Measurements from ENCODE around the gene DOP1B.
"Not testable (repeated sequence)": the region's sequence is repeated elsewhere in the genome, so short reads cannot be mapped to it uniquely, and the experiment has no call there.

DOP1B gene, protein sequence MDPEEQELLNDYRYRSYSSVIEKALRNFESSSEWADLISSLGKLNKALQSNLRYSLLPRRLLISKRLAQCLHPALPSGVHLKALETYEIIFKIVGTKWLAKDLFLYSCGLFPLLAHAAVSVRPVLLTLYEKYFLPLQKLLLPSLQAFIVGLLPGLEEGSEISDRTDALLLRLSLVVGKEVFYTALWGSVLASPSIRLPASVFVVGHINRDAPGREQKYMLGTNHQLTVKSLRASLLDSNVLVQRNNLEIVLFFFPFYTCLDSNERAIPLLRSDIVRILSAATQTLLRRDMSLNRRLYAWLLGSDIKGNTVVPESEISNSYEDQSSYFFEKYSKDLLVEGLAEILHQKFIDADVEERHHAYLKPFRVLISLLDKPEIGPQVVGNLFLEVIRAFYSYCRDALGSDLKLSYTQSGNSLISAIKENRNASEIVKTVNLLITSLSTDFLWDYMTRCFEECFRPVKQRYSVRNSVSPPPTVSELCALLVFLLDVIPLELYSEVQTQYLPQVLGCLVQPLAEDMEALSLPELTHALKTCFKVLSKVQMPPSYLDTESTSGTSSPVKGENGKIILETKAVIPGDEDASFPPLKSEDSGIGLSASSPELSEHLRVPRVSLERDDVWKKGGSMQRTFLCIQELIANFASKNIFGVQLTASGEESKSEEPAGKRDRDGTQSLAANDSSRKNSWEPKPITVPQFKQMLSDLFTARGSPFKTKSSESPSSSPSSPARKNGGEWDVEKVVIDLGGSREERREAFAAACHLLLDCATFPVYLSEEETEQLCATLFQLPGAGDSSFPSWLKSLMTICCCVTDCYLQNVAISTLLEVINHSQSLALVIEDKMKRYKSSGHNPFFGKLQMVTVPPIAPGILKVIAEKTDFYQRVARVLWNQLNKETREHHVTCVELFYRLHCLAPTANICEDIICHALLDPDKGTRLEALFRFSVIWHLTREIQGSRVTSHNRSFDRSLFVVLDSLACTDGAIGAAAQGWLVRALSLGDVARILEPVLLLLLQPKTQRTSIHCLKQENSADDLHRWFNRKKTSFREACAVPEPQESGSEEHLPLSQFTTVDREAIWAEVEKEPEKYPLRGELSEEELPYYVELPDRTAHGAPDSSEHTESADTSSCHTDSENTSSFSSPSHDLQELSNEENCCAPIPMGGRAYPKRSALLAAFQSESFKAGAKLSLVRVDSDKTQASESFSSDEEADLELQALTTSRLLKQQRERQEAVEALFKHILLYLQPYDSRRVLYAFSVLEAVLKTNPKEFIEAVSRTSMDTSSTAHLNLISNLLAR (N-terminal part only)

DNA sequence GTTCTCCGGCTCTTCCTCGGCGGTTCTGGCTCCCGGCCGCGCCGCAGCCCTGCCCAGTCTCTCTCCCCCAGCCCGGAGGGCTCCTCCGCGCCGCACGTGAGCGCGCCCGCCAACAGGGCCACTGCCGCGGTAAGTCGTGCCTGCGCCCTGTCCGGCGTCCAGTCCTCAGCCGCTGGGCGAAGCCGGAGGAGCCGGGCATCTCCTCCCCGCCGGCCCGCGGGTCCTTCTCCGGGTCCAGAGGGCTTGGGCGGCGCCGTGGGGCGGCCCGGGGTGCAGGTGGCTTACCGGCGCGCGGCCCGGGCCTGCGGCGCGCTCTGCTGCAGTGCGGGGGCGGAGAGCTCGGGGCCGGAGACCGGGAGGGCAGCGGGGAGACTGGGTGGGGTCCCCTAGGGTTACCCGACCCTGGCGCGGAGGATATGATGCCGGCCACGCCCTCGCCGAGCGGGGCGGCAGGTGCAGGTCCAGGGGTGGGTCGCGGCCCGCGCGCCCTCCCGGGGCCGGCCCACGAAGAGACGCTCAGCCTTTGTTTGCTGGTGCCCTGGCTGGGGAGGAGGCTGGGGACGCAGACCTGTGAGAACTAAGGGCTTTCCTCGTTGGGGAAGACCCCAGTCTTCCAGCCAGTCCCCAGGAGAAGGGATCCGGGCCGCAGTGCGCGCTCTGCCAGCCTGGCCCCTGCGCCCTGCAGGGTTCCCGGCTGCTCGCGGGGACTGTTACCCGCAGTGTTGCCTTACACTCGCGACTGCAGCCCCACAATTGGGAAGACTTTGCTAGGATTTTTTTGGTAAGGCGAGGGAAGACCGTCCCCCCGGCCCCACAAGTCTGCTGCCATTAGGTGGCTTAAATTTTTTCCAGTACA is at the start of gene DOP1B:
Gene DOP1B, plus strand, starts transcription at position 10 of the 856 bp plus-strand sequence. CDS start 7,910 bp downstream, outside the sequence.
- peak in 2 of 4 experiments; percentile 39 to 50 for DNase-seq

DNA sequence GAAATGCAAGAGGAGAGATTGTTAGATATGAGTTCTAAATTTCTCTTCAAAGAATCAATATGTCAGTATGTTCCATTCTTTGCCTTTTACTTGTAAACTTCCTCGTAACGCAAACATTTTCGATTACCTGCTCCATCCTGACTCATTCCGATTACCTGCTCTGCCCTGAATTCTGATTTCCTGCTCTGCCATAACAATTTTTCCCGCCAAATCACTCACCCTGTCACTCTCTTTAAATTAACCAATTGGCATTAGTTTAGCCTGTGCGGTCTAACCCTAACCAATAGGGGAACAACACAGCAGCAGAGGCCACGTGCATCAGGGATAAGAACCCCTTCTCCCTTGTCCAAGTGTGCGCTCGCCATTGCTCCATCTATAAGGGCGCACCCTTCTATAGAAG is 46.8 kb upstream of the DOP1B start:
- DNase-seq: no peak

DNA sequence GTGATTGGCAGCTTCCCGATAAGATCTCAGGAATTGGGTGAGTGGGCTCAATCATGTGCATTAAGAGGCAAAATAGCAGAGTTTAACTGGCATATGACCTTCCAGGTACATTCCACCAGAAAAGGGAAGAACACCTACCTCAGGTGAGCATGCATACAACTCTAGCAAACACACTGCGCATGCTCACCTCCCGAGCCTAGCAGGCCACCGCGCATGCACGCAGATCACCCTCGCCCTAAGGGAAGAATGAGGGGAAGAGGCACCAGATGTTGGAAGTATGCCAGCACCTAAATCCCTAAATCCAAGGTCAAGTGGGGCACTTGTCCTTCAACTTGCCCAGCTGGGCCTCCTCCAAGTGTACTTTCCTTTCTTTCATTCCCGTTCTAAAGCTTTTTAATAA is 45.4 kb upstream of the DOP1B start:
- no peak for DNase-seq

DNA sequence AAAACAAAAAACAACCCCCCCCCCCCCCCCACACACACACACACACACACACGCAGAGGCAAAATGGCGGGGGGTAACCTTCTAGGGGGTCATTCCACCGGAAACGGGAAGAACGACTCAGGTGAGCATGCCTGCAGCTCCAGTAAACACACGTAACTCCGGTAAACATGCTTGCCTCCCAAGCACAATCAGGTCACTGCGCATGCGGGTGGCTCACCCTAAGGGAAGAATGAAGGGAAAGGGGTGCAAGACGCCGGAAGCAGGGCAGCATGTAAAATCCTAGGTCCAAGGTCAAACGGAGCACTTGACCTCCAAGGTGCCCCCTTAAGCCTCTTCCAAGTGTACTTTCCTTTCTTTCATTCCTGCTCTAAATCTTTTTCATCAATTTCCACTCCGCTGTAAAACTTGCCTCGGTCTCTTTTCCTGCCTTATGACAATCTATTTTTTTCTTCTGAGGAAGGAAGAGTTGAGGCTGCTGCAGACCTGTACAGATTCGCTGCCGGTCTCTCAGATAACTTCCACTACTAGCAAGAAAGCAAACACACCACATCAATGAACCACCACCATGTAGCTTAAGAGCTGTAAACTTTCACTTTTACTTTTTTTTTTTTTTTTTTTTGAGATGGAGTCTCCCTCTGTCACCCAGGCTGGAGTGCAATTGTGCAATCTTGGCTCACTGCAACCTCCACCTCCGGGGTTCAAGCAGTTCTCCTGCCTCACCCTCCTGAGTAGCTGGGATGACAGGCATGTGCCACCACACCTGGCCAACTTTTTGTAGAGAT is 42.8 kb upstream of the DOP1B start:
- no peak for DNase-seq

DNA sequence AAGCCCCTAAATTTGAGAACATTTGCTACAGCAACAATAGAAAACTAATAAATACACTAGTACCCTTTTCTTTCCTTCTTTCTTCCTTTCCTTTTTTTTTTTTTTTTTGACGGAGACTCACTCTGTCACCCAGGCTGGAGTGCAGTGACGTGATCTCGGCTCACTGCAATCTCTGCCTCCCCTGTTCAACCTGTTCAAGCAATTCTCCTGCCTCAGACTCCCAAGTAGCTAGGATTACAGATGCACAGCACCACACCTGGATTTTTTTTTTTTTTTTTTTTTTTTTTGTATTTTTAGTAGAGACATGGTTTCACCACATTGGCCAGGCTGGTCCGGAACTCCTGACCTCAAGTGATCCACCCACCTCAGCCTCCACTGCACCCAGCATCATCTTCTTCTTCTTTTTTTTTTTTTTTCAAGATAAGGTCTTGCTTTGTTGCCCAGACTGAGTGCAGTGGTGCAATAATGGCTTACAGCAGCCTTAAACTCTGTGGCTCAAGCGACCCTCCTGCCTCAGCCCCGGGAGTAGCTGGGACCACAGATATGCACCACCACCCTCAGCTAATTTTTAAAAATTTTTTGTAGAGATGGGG is 41.4 kb upstream of the DOP1B start:
- DNase-seq: no peak

DNA sequence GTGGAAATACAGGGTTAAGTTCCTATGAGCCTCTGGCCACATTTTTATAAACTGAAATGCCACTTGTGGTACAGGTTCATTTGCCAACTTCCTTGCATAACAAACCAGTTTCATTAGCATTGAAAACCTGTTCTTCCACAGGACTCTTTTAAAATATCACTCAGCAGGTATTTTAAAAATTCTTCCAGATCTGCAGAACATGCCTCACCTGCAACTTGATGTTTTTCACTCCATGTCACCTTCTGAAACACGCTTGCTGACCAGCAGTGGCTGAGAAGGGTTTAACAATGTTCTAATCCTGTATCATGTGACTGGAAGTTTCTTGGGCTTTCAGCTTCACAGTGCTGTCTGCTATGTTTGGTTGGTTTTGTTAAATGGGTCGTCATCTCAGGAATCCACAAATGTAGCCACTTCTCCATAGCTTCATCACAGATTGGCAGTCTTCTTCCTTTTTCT is 39.3 kb upstream of the DOP1B start:
- DNase-seq: no peak

DNA sequence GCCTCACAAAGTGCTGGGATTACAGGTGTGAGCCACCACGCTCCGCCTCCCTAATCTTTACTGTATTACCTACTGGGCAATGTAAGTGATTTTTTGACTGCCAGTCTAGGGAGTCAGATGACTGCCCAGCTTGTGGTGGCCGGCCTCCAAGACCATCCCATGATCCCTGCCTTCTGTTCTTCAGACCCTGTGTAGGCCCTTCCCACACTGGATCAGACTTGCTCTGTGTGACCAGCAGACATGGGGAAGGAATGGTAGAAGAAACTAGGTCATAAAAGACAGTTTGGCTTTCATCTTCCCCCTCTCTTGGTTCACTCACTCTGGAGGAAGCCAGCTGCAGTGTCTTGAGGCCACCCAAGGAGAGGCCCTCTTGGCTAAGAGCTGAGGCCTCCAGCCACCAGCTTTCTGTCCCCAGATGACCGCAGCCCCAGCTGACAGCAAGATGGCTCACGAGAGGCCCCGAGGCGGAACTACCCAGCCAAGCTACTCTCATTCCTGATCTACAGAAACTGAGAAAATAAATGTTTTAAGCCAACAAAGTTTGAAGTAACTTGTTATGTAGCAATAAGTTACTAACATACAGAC is 36.2 kb upstream of the DOP1B start:
- DNase-seq: no peak

DNA sequence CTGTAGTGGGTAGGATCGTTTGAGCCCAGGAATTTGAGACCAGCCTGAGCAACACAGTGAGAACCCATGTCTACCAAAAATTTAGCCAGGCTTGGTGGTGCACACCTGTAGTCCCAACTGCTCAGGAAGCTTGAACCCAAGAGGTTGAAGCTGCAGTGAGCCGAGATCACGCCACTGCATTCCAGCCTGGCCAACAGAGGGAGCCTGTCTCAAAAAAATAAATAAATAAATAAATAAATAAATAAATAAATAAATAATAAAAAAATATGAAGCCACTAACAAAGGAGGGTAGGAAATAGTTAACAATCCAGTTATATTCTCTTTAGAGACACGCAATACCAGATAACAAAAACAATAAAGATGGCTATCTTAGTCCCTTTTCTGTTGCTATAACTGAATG is 33.6 kb upstream of the DOP1B start:
- no peak for DNase-seq

DNA sequence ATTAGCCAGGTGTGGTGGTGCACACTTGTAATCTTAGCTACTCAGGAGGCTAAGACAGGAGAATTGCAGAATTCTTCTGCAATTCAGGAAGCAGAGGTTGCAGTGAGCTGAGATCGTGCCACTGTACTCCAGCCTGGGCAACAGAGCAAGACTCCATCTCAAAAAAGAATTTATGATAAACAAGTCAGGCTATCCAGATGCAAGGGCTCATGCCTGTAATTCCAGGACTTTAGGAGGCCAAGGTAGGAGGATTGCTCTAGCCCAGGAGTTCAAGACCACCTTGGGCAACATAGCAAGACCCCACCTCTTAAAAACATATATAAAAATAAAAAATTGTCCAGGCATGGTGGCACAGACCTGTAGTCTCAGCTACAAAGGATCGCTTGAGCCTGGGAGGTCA is 32.2 kb upstream of the DOP1B start:
- no peak for DNase-seq

DNA sequence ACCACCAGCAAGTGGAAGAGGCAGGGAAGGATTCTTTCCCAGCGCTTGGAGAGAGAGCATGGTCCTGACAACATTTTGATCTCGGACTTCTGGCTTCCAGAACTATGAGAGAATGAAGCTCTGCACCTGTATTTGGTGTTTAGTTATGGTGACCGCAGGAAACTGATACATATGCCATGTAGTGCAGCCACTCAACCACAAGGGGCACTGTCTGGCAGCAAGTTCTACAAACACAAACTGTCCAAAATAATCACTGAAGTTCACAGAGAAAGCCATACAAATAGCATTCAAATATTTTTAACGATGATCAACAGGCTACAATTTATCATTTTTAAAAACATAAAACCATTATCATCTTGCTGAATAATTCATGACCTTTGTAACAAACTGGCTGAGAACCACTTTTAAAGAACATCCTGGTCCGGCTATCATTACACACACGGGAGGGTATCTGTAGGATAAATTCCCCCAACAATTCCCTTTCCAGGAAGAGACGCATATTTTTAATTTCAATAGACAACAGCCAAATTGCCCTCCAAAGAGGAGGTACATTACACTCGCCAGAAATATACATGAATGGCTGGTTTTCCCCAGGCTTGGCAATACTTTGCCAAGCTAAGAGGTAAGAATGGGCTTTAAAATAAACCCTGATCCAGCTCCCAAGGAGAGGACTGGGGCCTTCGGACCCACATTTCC is 31.0 kb upstream of the DOP1B start:
- DNase-seq: peak in 3 of 4 experiments; percentile 7 to 13 (median 11)

DNA sequence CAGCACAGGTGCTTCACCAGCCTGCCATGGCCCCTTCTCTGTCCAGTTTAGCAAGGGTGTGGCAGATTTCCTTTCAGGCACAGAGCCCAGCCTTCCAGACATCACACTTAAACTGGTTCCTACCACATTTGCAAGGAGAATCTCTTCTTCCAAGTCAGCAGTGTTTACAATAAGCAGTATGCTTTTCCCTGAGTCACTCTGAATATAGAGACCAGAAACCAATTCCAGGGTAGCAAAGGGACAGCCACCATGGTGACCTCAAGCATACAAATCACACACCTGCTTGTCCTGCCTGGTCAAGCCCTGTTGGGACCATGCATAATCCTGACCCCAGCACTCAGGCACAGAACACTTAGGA is 30.4 kb upstream of the DOP1B start:
- no peak for DNase-seq

DNA sequence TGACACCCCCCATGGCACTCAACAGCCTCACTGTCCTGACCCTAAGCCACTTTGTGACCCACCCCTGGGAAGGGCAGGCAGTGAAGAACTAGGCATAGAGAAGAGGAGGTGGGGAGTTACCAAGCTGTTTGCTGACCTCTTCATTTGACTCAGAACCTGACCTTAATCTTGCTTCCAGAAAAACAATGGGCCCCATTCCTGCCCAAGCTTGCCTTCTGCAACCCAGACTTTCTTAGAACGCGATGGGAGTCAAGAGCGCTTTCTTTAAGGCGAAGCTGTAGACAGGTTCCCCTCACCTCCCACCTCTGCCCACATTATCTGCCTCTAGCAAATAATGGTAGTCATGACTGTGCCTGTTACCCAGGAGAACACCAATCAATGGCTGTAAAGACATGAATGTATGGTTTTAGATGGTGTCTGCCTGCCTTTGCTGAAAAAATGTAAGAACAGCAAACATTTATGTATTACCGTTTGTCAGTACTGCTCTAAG is 30.0 kb upstream of the DOP1B start:
- no peak for DNase-seq

DNA sequence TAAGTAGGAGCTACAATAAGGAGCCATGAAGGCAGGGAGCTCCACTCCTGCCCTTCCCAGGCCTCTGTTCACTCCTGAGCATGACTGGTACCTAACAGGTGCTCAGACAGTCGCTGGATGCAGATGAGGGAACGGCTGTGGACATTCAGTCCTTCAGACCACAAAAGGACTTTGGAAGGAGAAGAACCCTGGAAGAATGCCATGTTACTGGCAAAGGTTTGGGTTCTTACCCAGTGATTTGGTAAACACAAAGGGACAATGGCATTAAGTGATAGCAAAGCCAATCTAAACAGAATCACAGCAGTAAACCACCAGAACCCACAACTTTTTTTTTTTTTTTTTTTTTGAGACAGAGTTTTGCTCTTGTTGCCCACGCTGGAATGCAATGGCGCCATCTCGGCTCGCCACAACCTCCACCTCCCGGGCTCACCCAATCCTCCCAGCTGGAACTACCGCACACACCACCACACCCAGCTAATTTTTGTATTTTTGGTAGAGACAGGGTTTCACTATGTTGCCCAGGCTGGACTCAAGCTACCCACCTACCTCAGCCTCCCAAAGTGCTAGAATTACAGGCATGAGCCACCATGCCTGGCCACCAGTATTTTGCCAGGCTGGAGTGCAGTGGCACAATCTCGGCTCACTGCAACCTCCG is 29.2 kb upstream of the DOP1B start:
- DNase-seq: no peak

DNA sequence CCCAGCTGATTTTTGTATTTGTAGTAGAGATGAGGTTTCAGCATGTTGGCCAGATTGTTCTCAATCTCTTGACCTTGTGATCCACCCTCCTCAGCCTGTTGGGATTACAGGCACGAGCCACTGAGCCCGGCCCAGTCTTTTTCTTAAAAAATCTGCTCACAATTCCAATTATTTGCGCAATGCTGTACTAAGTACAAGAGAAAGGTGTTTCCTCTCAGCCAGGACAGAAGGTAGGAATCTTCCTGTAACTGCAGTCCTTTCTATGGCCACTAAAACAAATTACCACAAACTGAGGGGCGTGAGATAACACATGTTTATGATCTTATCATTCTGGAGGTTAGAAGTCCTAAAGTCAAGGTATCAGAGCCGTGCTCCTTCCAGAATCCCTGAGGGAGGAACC is 28.6 kb upstream of the DOP1B start:
- no peak for DNase-seq

DNA sequence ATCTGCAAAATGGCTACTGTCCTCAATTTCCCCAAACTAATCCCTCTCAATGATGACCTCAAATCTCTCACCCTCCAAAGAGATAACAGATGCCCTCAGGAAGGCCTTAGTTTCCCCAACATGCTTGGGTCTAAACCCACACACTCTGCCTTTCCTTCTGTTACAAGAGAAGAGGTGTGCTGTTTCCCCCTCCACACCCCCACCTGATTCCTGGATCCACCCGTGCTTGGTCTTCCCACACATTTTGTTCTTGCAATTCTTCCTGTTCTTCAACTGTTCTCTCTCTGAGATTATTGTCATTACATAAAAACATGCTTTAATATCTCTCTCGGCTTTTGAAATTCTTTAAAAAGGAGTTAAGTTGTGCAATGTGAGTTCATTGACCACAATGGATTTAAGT is 27.4 kb upstream of the DOP1B start:
- DNase-seq: no peak

DNA sequence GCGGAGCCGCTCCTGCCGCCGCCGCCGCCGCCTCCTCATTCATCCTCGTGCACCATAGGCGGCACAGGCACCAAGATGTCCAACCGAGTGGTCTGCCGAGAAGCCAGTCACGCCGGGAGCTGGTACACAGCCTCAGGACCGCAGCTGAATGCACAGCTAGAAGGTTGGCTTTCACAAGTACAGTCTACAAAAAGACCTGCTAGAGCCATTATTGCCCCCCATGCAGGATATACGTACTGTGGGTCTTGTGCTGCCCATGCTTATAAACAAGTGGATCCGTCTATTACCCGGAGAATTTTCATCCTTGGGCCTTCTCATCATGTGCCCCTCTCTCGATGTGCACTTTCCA is 26.2 kb upstream of the DOP1B start:
- not testable (repeated sequence) for DNase-seq

DNA sequence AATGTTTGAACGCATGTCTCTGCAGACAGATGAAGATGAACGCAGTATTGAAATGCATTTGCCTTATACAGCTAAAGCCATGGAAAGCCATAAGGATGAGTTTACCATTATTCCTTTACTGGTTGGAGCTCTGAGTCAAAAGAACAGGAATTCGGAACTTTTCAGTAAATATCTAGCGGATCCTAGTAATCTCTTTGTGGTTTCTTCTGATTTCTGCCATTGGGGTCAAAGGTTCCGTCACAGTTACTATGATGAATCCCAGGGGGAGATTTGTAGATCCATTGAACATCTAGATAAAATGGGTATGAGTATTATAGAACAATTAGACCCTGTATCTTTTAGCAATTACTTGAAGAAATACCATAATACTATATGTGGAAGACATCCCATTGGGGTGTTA is 25.8 kb upstream of the DOP1B start:
- DNase-seq: not testable (repeated sequence)

DNA sequence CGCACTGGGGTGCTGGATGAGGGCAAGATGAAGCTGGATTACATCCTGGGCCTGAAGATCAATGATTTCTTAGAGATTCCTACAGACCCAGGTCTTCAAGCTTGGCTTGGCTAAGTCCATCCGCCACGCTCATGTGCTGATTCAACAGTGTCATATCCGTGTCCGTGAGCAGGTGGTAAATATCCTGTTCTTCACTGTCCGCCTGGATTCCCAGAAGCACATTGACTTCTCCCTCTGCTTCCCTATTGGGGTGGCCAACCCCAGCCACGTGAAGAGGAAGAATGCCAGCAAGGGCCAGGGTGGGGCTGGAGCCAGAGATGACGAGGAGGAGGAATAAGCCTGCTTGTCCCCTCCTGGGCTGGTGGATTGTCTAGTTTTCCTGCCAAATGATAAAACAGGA is 23.9 kb upstream of the DOP1B start:
- no peak for DNase-seq

DNA sequence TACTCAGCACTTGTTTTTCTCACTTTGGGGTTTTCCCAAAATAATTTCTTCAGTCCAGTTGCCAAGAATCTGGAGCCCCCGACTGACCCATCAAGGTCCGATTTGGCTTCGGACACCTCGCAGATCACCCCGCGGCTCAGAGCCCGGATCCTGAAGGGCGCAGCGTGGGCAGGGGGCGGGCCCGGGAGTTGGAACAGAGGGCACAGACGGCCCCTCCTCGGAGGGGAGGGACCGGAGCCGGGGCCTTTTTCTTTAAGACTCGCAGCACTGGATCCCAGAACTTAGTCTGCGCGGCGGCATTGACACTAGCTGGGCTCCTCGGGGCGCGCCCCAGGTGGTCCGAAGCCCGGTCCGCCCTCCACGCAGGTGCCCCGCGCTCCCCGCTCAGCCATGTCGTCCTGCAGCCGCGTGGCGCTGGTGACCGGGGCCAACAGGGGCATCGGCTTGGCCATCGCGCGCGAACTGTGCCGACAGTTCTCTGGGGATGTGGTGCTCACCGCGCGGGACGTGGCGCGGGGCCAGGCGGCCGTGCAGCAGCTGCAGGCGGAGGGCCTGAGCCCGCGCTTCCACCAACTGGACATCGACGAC is 21.7 kb upstream of the DOP1B start, which contains the start of gene CBR3:
Gene CBR3, plus strand, starts transcription at position 277 of the 588 bp plus-strand sequence. Its CDS starts 114 bp downstream, at position 391.
- peak in 1 of 4 experiments; percentile 19 for DNase-seq
